ENCODE data around the gene VCAN. TPM values are rescaled to one million over a fixed set of nuclear protein-coding genes. Genes with fewer than 3 reads are reported as not detected.

Gene VCAN
- total RNA-seq, 2 donors from 2014 or later = 72.0 to 139 TPM

DNA sequence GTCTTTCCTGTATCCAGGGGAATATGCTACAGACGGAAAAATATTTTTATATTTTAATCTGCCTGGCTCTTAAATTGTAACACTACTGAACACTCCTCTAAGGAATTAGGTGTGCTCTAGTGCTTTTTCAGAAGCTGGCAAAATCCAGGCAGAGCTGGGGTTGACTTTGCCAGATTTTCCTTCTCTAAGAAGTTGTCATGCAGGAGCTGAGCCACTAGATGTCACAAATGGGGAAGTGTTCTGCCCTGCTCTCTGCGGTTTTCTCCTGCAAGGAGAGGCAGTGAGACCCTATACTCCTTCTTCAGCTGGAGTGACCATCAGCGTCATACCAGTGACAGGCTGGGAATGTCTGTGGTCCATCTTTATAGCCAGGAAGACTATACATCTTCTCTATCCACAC lies 136.6 kb downstream of the VCAN start:
- no peaks in the 10 kb centered on the region for H3K9me3 ChIP-seq
- no peak overlapping the region for H3K4me3 ChIP-seq
- no peaks in the 10 kb centered on the region for H3K4me1 ChIP-seq
- no peaks in the 10 kb centered on the region for H3K36me3 ChIP-seq
- TF ChIP-seq, protein P1, sequence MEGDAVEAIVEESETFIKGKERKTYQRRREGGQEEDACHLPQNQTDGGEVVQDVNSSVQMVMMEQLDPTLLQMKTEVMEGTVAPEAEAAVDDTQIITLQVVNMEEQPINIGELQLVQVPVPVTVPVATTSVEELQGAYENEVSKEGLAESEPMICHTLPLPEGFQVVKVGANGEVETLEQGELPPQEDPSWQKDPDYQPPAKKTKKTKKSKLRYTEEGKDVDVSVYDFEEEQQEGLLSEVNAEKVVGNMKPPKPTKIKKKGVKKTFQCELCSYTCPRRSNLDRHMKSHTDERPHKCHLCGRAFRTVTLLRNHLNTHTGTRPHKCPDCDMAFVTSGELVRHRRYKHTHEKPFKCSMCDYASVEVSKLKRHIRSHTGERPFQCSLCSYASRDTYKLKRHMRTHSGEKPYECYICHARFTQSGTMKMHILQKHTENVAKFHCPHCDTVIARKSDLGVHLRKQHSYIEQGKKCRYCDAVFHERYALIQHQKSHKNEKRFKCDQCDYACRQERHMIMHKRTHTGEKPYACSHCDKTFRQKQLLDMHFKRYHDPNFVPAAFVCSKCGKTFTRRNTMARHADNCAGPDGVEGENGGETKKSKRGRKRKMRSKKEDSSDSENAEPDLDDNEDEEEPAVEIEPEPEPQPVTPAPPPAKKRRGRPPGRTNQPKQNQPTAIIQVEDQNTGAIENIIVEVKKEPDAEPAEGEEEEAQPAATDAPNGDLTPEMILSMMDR (IDR thresholded peaks at IDR 0.05) = peak; percentile 22 to 54
- no peak overlapping the region for H3K27ac ChIP-seq
- no peaks in the 10 kb centered on the region for H3K27me3 ChIP-seq
- no peak for DNase-seq (ENCODE audit: low spot score)

DNA sequence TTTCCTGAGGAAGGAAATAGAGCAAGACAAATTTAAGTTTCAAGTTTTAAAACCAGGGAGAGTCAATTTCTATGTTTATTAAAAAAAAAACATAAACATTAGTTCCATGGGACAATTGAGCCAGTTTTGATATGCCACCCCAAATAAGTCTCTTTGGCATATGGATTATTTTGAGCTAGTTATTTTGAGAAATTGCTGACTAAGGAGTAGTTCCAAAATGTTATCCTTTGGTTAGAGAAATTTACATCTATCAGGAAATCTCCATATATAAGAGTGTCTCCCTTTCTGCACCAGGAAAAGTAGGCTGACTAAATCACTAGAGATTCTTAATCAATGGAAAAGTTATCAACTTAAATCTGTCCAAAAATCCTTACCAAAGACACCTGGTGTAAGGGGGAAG lies 143.3 kb downstream of the VCAN start:
- Histone ChIP-seq H3K4me1 (no peaks in the 10 kb centered on the region), H3K27ac (no peak overlapping the region), H3K4me3 (no peak overlapping the region), H3K27me3 (no peaks in the 10 kb centered on the region), H3K9me3 (peaks cover 0 to 19% of the 10 kb centered on the region in 2 donors), H3K36me3 (no peaks in the 10 kb centered on the region)
- TF ChIP-seq, protein P1 (IDR thresholded peaks at IDR 0.05) = no peak
- no peak for DNase-seq (ENCODE audit: low spot score)

DNA sequence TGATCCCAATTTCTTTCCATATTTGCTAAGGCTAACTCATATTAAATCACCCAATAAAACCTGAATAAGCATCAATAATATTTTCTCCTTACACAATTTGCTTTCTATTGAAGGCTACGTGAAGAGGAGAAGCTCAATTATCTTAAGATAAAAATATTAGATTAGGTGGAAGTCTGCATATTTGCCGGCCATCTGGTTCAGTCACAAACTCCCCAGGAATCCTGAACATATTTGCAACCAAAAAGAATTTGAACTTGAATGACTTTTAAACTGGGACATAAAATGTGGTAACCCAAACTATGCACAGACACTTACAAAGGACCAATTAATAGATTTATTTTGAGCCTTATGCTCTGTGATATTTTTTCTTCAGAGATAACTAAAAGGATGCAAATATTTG lies 156.8 kb downstream of the VCAN start:
- Histone ChIP-seq H3K36me3 (no peaks in the 10 kb centered on the region), H3K27me3 (no peaks in the 10 kb centered on the region), H3K4me1 (no peaks in the 10 kb centered on the region), H3K27ac (no peak overlapping the region), H3K4me3 (no peak overlapping the region), H3K9me3 (no peaks in the 10 kb centered on the region)
- no peak for DNase-seq (ENCODE audit: low spot score)
- TF ChIP-seq, protein P1 (IDR thresholded peaks at IDR 0.05) = no peak

Other genes with a start within 250 kb of the VCAN start
- gene HAPLN1, start 249.1 kb downstream of the VCAN start, total RNA-seq = under 1 TPM; 0.12 to 0.19 TPM